HEK293 (cell line): ENCODE results near the gene SRRM5.
A peak's percentile ranks its signal among the peaks of the same experiment; 100 is the strongest.

Source experiments
- CTCF ChIA-PET: fragments of 350-600 bp; formaldehyde crosslinking; extraction: SDS; loops from one replicate; lab custom pipeline; 2021; ENCODE audit warnings: antibody characterized with exemption; lab: Yijun Ruan, JAX
- POLR2A ChIA-PET: fragments of 300-600 bp; formaldehyde crosslinking; extraction: SDS; loops from one replicate; lab custom pipeline; 2020; ENCODE audit warnings: antibody characterized with exemption, inconsistent platforms; lab: Yijun Ruan, JAX
- H3K27ac ChIP-seq: fragments of 200-500 bp; sonication (Bioruptor generic); 2 replicates; pipeline ENCODE4 v1.5.1; 2014; ENCODE audit warnings: low read depth, low read length, control low read depth, inconsistent platforms; ENCODE audit errors: extremely low read depth
- H3K36me3 ChIP-seq, 2 experiments: fragments of 200-500 bp in 1 of 2; sonication (Bioruptor generic) in 1 of 2; 1 replicate in 1 of 2; 2 replicates in 1 of 2; pipeline ENCODE4 v1.5.1; 2014 to 2017; ENCODE audit warnings: inconsistent platforms in 2 of 2, low read length in 2 of 2; ENCODE audit not compliant: control insufficient read depth in 2 of 2, insufficient read depth in 1 of 2
- H3K4me1 ChIP-seq: fragments of 200-500 bp; sonication (Bioruptor generic); 2 replicates; pipeline ENCODE4 v1.5.1; 2014; ENCODE audit warnings: mild to moderate bottlenecking, low read length, inconsistent platforms; ENCODE audit not compliant: control insufficient read depth, insufficient read depth
- H3K4me3 ChIP-seq: 2 replicates; pipeline ENCODE4 v1.5.1; 2011; ENCODE audit warnings: low read depth, mild to moderate bottlenecking, control low read depth, low read length, moderate library complexity
- H3K9me3 ChIP-seq: fragments of 200-500 bp; sonication (Bioruptor generic); 2 replicates; pipeline ENCODE4 v1.5.1; 2014; ENCODE audit warnings: low read depth, low read length, inconsistent platforms; ENCODE audit not compliant: control insufficient read depth, insufficient read depth
- GLI4 ChIP-seq: fragments of 450-650 bp; formaldehyde crosslinking; IDR thresholded peaks from 2 replicates; pipeline ENCODE4 v1.5.1; 2016; ENCODE audit warnings: missing biosample characterization, missing genetic modification characterization
- PRDM1 ChIP-seq: fragments of 450-650 bp; formaldehyde crosslinking; IDR thresholded peaks from 2 replicates; pipeline ENCODE4; 2016; ENCODE audit warnings: missing biosample characterization, missing genetic modification characterization
- SCRT1 ChIP-seq: fragments of 450-650 bp; formaldehyde crosslinking; IDR thresholded peaks from 2 replicates; pipeline ENCODE4 v1.5.1; 2016; ENCODE audit warnings: missing biosample characterization, missing genetic modification characterization, borderline replicate concordance
- SP7 ChIP-seq: fragments of 450-650 bp; formaldehyde crosslinking; IDR thresholded peaks from 2 replicates; pipeline ENCODE4 v1.5.1; 2016; ENCODE audit warnings: missing biosample characterization, missing genetic modification characterization
- TRIM28 ChIP-seq: IDR thresholded peaks from 2 replicates; pipeline ENCODE4 v1.6.1; 2011; ENCODE audit warnings: low read length, control low read depth, borderline replicate concordance
- ZBTB20 ChIP-seq: fragments of 450-650 bp; formaldehyde crosslinking; IDR thresholded peaks from 2 replicates; pipeline ENCODE4 v1.5.1; 2016; ENCODE audit warnings: missing biosample characterization, missing genetic modification characterization
- ZFHX2 ChIP-seq: fragments of 450-650 bp; formaldehyde crosslinking; conservative IDR thresholded peaks from 2 replicates; pipeline ENCODE4 v1.5.1; 2016; ENCODE audit warnings: missing biosample characterization, missing genetic modification characterization
- ZNF121 ChIP-seq: fragments of 450-650 bp; formaldehyde crosslinking; IDR thresholded peaks from 2 replicates; pipeline ENCODE4 v1.5.1; 2016; ENCODE audit warnings: missing biosample characterization, missing genetic modification characterization
- ZNF324 ChIP-seq: fragments of 450-650 bp; formaldehyde crosslinking; IDR thresholded peaks from 2 replicates; pipeline ENCODE4 v1.5.1; 2016; ENCODE audit warnings: missing biosample characterization, missing genetic modification characterization
- ZNF341 ChIP-seq: fragments of 450-650 bp; formaldehyde crosslinking; IDR thresholded peaks from 2 replicates; pipeline ENCODE4; 2016; ENCODE audit warnings: low read depth, missing biosample characterization, missing genetic modification characterization
- ZNF404 ChIP-seq: fragments of 450-650 bp; formaldehyde crosslinking; IDR thresholded peaks from 2 replicates; pipeline ENCODE4 v1.5.1; 2017; ENCODE audit warnings: missing biosample characterization, missing genetic modification characterization
- ZNF473 ChIP-seq: fragments of 450-650 bp; formaldehyde crosslinking; IDR thresholded peaks from 2 replicates; pipeline ENCODE4 v1.5.1; 2017; ENCODE audit warnings: missing biosample characterization, missing genetic modification characterization
- ZNF610 ChIP-seq: fragments of 450-650 bp; formaldehyde crosslinking; IDR thresholded peaks from 2 replicates; pipeline ENCODE4 v1.5.1; 2016; ENCODE audit warnings: missing biosample characterization, missing genetic modification characterization, borderline replicate concordance
- ZNF791 ChIP-seq: fragments of 450-650 bp; formaldehyde crosslinking; IDR thresholded peaks from 2 replicates; pipeline ENCODE4 v1.5.1; 2016; ENCODE audit warnings: missing biosample characterization, missing genetic modification characterization
- ZNF792 ChIP-seq: fragments of 450-650 bp; formaldehyde crosslinking; IDR thresholded peaks from 2 replicates; pipeline ENCODE4 v1.5.1; 2016; ENCODE audit warnings: missing biosample characterization, missing genetic modification characterization
- TF ChIP-seq, protein P1 (sequence below): fragments of 450-650 bp; formaldehyde crosslinking; IDR thresholded peaks from 2 replicates; pipeline ENCODE4 v1.5.1; 2016; ENCODE audit warnings: missing biosample characterization, missing genetic modification characterization
- TF ChIP-seq, protein P2 (sequence below): fragments of 450-650 bp; formaldehyde crosslinking; IDR thresholded peaks from 2 replicates; pipeline ENCODE4 v1.5.1; 2016; ENCODE audit warnings: missing biosample characterization, missing genetic modification characterization
- TF ChIP-seq, protein P3 (sequence below): fragments of 450-650 bp; formaldehyde crosslinking; IDR thresholded peaks from 2 replicates; pipeline ENCODE4 v1.5.1; 2016; ENCODE audit warnings: missing biosample characterization, missing genetic modification characterization
- TF ChIP-seq, protein P4 (sequence below): fragments of 450-650 bp; formaldehyde crosslinking; IDR thresholded peaks from 2 replicates; pipeline ENCODE4 v1.5.1; 2016; ENCODE audit warnings: missing biosample characterization, missing genetic modification characterization, borderline replicate concordance
- TF ChIP-seq, protein P5 (sequence below): fragments of 450-650 bp; formaldehyde crosslinking; IDR thresholded peaks from 2 replicates; pipeline ENCODE4 v1.5.1; 2016; ENCODE audit warnings: missing biosample characterization, missing genetic modification characterization
- TF ChIP-seq, protein P6 (sequence below): sonication (generic); formaldehyde crosslinking; IDR thresholded peaks from 2 replicates; pipeline ENCODE4 v1.8.1; 2022; ENCODE audit warnings: mild to moderate bottlenecking, moderate library complexity, missing genetic modification reagents

The SRRM5 gene

DNA sequence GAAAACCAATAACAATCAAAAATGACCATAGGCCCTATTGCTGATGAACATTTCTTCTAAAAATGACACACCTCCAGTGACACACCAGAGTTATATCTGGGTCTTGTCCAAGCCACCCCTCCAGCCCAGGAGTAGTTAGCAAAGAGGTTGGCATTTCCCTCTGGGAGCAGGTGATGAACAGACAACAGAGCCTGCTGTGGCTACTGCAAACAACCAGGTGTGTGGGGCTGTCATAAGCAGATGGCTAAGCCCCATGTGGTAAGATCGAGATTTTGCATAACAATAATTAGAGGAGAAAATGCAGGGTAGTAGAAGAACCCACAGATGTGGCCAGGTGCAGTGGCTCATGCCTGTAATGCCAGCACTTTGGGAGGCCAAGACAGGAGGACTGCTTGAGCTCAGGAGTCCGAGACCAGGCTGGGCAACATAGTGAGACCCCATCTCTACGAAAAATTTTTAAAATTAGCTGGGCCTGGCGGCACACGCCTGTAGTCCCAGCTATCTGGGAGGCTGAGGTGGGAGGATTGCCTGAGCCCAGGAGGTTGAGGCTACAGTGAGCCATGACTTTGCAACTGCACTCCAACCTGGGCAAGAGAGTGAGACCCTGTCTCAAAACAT lies 41.6 kb upstream of the SRRM5 start:
- Histone ChIP-seq H3K9me3 (no peaks in the 10 kb centered on the region; the same call in 1 of the 2 replicates), H3K36me3 (peaks cover 25 to 74% of the 10 kb centered on the region in 2 experiments), H3K27ac (no peak overlapping the region), H3K4me3 (no peak overlapping the region), H3K4me1 (peaks cover 37% of the 10 kb centered on the region)
- ChIA-PET CTCF (interaction anchor here (0.6 to 12.5 kb wide), 5 partner anchors 8 to 197 kb away, joined by 3 to 167 read pairs (median 4); no protein-coding TSS in a partner anchor), POLR2A (interaction anchor here (1.4 to 2.4 kb wide), 3 partner anchors 15 to 98 kb away, joined by 4 to 17 read pairs (median 6); partner anchors contain the start of genes IRGQ and ZNF576)
- 0 out of 2 replicates have a peak, but pooled peaks have one; percentile 7 for TF ChIP-seq SP7
- 0 out of 2 replicates have a peak, but pooled peaks have one; percentile 0 for TF ChIP-seq PRDM1 (tag by site-specific recombination)
- TF ChIP-seq ZNF404 (tag by site-specific recombination) = no peak
- TF ChIP-seq ZNF121 = peak; percentile 100
- TF ChIP-seq, protein P1, sequence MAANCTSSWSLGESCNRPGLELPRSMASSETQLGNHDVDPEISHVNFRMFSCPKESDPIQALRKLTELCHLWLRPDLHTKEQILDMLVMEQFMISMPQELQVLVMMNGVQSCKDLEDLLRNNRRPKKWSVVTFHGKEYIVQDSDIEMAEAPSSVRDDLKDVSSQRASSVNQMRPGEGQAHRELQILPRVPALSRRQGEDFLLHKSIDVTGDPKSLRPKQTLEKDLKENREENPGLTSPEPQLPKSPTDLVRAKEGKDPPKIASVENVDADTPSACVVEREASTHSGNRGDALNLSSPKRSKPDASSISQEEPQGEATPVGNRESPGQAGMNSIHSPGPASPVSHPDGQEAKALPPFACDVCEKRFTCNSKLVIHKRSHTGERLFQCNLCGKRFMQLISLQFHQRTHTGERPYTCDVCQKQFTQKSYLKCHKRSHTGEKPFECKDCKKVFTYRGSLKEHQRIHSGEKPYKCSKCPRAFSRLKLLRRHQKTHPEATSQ (tag by site-specific recombination) = 0 out of 2 replicates have a peak, but pooled peaks have one; percentile 31
- no peak for TF ChIP-seq ZBTB20 (tag by site-specific recombination)

DNA sequence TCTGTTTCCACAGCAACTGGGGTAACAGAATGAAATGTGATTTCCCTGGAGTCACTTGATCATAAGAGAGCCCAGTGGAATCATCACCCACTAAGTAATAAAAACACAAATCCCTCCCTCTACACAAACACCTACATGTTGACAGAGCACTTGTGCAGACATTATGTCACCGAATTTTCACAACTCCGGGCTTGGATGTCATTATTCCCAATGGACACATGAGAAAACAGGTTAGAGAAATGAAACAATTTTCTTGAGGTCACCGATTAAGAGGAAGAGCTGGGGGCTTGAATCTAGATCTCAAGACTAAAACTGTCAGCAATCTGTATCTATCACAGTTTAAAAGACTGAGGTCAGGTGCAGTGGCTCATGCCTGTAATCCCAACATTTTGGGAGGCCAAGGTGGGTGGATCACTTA lies 39.7 kb upstream of the SRRM5 start:
- Histone ChIP-seq H3K36me3 (peaks cover 25 to 58% of the 10 kb centered on the region in 2 experiments), H3K27ac (peak overlapping the region; percentile 61), H3K9me3 (no peaks in the 10 kb centered on the region), H3K4me1 (peaks cover 39% of the 10 kb centered on the region), H3K4me3 (no peak overlapping the region)
- ChIA-PET POLR2A (interaction anchor here (0.5 to 2.4 kb wide), 3 partner anchors 13 to 23 kb away, joined by 3 to 17 read pairs (median 10); partner anchors contain the start of genes IRGQ and ZNF576), CTCF (interaction anchor here (0.6 to 12.5 kb wide), 5 partner anchors 11 to 50 kb away, joined by 3 to 167 read pairs (median 4); partner anchors contain the start of gene IRGQ)
- TF ChIP-seq, protein P2, sequence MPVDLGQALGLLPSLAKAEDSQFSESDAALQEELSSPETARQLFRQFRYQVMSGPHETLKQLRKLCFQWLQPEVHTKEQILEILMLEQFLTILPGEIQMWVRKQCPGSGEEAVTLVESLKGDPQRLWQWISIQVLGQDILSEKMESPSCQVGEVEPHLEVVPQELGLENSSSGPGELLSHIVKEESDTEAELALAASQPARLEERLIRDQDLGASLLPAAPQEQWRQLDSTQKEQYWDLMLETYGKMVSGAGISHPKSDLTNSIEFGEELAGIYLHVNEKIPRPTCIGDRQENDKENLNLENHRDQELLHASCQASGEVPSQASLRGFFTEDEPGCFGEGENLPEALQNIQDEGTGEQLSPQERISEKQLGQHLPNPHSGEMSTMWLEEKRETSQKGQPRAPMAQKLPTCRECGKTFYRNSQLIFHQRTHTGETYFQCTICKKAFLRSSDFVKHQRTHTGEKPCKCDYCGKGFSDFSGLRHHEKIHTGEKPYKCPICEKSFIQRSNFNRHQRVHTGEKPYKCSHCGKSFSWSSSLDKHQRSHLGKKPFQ (tag by site-specific recombination) = no peak
- peak; percentile 90 for TF ChIP-seq SCRT1 (tag by site-specific recombination)
- no peak for TF ChIP-seq ZNF341 (tag by site-specific recombination)
- TF ChIP-seq, protein P3, sequence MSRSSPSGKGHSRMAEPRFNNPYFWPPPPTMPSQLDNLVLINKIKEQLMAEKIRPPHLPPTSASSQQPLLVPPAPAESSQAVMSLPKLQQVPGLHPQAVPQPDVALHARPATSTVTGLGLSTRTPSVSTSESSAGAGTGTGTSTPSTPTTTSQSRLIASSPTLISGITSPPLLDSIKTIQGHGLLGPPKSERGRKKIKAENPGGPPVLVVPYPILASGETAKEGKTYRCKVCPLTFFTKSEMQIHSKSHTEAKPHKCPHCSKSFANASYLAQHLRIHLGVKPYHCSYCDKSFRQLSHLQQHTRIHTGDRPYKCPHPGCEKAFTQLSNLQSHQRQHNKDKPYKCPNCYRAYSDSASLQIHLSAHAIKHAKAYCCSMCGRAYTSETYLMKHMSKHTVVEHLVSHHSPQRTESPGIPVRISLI = no peak
- TF ChIP-seq, protein P4, sequence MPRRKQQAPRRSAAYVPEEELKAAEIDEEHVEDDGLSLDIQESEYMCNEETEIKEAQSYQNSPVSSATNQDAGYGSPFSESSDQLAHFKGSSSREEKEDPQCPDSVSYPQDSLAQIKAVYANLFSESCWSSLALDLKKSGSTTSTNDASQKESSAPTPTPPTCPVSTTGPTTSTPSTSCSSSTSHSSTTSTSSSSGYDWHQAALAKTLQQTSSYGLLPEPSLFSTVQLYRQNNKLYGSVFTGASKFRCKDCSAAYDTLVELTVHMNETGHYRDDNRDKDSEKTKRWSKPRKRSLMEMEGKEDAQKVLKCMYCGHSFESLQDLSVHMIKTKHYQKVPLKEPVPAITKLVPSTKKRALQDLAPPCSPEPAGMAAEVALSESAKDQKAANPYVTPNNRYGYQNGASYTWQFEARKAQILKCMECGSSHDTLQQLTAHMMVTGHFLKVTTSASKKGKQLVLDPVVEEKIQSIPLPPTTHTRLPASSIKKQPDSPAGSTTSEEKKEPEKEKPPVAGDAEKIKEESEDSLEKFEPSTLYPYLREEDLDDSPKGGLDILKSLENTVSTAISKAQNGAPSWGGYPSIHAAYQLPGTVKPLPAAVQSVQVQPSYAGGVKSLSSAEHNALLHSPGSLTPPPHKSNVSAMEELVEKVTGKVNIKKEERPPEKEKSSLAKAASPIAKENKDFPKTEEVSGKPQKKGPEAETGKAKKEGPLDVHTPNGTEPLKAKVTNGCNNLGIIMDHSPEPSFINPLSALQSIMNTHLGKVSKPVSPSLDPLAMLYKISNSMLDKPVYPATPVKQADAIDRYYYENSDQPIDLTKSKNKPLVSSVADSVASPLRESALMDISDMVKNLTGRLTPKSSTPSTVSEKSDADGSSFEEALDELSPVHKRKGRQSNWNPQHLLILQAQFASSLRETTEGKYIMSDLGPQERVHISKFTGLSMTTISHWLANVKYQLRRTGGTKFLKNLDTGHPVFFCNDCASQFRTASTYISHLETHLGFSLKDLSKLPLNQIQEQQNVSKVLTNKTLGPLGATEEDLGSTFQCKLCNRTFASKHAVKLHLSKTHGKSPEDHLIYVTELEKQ = peak; percentile 93
- peak; percentile 95 for TF ChIP-seq ZFHX2
- no peak; the same call in 1 of the 2 replicates for TF ChIP-seq ZNF792
- no peak for TF ChIP-seq ZNF473 (tag by site-specific recombination)
- TF ChIP-seq, protein P5, sequence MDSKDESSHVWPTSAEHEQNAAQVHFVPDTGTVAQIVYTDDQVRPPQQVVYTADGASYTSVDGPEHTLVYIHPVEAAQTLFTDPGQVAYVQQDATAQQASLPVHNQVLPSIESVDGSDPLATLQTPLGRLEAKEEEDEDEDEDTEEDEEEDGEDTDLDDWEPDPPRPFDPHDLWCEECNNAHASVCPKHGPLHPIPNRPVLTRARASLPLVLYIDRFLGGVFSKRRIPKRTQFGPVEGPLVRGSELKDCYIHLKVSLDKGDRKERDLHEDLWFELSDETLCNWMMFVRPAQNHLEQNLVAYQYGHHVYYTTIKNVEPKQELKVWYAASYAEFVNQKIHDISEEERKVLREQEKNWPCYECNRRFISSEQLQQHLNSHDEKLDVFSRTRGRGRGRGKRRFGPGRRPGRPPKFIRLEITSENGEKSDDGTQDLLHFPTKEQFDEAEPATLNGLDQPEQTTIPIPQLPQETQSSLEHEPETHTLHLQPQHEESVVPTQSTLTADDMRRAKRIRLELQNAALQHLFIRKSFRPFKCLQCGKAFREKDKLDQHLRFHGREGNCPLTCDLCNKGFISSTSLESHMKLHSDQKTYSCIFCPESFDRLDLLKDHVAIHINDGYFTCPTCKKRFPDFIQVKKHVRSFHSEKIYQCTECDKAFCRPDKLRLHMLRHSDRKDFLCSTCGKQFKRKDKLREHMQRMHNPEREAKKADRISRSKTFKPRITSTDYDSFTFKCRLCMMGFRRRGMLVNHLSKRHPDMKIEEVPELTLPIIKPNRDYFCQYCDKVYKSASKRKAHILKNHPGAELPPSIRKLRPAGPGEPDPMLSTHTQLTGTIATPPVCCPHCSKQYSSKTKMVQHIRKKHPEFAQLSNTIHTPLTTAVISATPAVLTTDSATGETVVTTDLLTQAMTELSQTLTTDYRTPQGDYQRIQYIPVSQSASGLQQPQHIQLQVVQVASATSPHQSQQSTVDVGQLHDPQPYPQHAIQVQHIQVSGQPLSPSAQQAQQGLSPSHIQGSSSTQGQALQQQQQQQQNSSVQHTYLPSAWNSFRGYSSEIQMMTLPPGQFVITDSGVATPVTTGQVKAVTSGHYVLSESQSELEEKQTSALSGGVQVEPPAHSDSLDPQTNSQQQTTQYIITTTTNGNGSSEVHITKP (tag by site-specific recombination) = peak; percentile 72
- TF ChIP-seq ZNF791 (tag by site-specific recombination) = no peak
- TF ChIP-seq, protein P6, sequence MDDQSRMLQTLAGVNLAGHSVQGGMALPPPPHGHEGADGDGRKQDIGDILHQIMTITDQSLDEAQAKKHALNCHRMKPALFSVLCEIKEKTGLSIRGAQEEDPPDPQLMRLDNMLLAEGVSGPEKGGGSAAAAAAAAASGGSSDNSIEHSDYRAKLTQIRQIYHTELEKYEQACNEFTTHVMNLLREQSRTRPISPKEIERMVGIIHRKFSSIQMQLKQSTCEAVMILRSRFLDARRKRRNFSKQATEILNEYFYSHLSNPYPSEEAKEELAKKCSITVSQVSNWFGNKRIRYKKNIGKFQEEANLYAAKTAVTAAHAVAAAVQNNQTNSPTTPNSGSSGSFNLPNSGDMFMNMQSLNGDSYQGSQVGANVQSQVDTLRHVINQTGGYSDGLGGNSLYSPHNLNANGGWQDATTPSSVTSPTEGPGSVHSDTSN (CRISPR knock-in tag) = no peak
- no peak for TF ChIP-seq GLI4
- TF ChIP-seq TRIM28 = no peak
- no peak for TF ChIP-seq ZNF610
- no peak for TF ChIP-seq ZNF324 (tag by site-specific recombination)
